ENCODE data around the gene TMEM63C.

GRCh38 chr14:77225254-77225653 is 43.7 kb downstream of the TMEM63C start:
- TF ChIP-seq EZH2phosphoT487 (conservative IDR thresholded peaks at IDR 0.05; ENCODE audit: low read length) = no peak
- TF ChIP-seq CTCF (IDR thresholded peaks at IDR 0.05; ENCODE audit: insufficient read depth, low read length, poor library complexity, severe bottlenecking) = no peak
